ENCODE results near the gene PVALEF.

The PVALEF gene

DNA sequence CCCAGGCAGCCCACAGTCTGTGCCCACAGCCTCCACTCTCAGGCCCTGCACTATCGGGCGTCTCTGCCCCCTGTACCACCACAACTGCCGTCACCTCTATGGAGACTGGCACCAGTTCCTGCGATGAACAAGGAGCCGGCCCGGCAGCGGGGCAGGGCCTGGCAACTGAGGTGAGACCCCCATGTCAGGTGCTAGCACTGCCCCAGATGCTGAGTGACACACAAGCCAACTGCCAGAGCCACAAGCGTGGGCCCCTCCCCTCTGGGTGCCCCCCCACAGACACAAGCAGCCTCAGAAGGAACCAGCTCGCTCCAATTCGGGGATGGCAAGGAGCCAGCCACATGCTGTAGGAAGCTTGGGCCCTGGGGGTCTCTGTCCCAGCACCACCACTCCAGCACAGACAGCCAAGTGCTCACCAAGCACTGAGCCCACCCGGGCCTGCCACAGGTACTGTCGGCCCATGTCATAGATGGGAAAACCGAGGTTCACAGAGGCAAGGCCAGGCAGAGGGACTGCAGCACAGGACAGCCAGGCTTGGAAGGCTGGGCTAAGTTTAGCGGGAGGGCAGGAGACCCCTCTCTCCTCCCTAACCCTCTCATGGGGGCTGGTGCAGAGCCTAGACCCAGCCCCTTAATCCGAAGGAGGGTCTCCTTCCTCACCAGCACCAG is 1.5 kb upstream of the PVALEF start:
- TF ChIP-seq TEAD4 (IDR thresholded peaks at IDR 0.05) (no peak), FOXM1 (IDR thresholded peaks at IDR 0.05; ENCODE audit: borderline replicate concordance, low read depth) (no peak), CEBPB (IDR thresholded peaks at IDR 0.05) (no peak), MAX (IDR thresholded peaks at IDR 0.05) (no peak), TCF12 (IDR thresholded peaks at IDR 0.05; ENCODE audit: low read depth) (no peak), CREB1 (IDR thresholded peaks at IDR 0.05; ENCODE audit: low read depth) (no peak), EGR1 (IDR thresholded peaks at IDR 0.05) (no peak), TAF1 (IDR thresholded peaks at IDR 0.05; ENCODE audit: low read depth) (no peak)
- TF ChIP-seq, protein P1, sequence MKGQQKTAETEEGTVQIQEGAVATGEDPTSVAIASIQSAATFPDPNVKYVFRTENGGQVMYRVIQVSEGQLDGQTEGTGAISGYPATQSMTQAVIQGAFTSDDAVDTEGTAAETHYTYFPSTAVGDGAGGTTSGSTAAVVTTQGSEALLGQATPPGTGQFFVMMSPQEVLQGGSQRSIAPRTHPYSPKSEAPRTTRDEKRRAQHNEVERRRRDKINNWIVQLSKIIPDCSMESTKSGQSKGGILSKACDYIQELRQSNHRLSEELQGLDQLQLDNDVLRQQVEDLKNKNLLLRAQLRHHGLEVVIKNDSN (IDR thresholded peaks at IDR 0.05), result no peak

GRCh38 chr17:81164371-81165245 is 699 bp upstream of the PVALEF start:
- TF ChIP-seq FOXM1 (IDR thresholded peaks at IDR 0.05; ENCODE audit: borderline replicate concordance, low read depth), result no peak
- TF ChIP-seq TEAD4 (IDR thresholded peaks at IDR 0.05), result no peak
- TF ChIP-seq, protein P2, sequence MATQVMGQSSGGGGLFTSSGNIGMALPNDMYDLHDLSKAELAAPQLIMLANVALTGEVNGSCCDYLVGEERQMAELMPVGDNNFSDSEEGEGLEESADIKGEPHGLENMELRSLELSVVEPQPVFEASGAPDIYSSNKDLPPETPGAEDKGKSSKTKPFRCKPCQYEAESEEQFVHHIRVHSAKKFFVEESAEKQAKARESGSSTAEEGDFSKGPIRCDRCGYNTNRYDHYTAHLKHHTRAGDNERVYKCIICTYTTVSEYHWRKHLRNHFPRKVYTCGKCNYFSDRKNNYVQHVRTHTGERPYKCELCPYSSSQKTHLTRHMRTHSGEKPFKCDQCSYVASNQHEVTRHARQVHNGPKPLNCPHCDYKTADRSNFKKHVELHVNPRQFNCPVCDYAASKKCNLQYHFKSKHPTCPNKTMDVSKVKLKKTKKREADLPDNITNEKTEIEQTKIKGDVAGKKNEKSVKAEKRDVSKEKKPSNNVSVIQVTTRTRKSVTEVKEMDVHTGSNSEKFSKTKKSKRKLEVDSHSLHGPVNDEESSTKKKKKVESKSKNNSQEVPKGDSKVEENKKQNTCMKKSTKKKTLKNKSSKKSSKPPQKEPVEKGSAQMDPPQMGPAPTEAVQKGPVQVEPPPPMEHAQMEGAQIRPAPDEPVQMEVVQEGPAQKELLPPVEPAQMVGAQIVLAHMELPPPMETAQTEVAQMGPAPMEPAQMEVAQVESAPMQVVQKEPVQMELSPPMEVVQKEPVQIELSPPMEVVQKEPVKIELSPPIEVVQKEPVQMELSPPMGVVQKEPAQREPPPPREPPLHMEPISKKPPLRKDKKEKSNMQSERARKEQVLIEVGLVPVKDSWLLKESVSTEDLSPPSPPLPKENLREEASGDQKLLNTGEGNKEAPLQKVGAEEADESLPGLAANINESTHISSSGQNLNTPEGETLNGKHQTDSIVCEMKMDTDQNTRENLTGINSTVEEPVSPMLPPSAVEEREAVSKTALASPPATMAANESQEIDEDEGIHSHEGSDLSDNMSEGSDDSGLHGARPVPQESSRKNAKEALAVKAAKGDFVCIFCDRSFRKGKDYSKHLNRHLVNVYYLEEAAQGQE (IDR thresholded peaks at IDR 0.05; ENCODE audit: low read depth), result no peak
- no peak for TF ChIP-seq TAF1 (IDR thresholded peaks at IDR 0.05; ENCODE audit: low read depth)
- TF ChIP-seq EP300 (IDR thresholded peaks at IDR 0.05; ENCODE audit: borderline replicate concordance), result no peak
- TF ChIP-seq MAX (IDR thresholded peaks at IDR 0.05), result no peak
- no peak for TF ChIP-seq ZBTB7A (IDR thresholded peaks at IDR 0.05; ENCODE audit: low read depth)
- TF ChIP-seq, protein P1 (IDR thresholded peaks at IDR 0.05), result no peak
- TF ChIP-seq RAD21 (IDR thresholded peaks at IDR 0.05; ENCODE audit: low read depth), result no peak
- TF ChIP-seq YY1 (IDR thresholded peaks at IDR 0.05; ENCODE audit: low read depth), result no peak
- TF ChIP-seq CEBPB (IDR thresholded peaks at IDR 0.05), result no peak
- TF ChIP-seq NFIC (IDR thresholded peaks at IDR 0.05), result no peak
- TF ChIP-seq CREB1 (IDR thresholded peaks at IDR 0.05; ENCODE audit: low read depth), result no peak
- no peak for TF ChIP-seq TCF12 (IDR thresholded peaks at IDR 0.05; ENCODE audit: low read depth)
- TF ChIP-seq EGR1 (IDR thresholded peaks at IDR 0.05), result no peak

DNA sequence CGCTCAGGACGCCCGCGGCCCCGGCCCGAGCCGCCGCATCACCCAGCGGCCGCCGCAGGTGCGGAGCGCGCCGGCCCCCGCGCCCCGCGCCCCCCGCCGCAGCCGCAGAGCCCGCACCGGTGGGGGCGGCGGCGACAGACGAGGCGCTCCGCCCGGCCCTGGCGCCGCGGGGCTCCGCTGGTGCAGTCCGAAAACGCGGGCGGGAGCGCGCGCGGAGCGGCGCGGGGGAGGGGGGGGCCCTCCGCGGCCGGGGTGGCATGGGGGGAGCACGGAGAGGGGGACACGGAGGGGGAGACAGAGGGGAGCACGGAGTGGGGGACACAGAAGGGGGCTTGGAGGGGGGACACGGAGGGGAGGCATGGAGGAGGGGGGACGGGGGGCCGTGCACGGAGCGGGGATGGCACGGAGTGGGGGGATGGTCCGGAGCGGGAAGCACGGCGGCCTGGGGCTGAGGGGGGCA is 756 bp downstream of the PVALEF start, which contains the start of gene AATK:
AATK (minus strand) TSS at position 189 of the 460 bp plus-strand sequence. CDS start 229 bp downstream, outside the sequence.
- TF ChIP-seq EGR1 (IDR thresholded peaks at IDR 0.05) (no peak), RAD21 (IDR thresholded peaks at IDR 0.05; ENCODE audit: low read depth) (no peak), EP300 (IDR thresholded peaks at IDR 0.05; ENCODE audit: borderline replicate concordance) (no peak), TEAD4 (IDR thresholded peaks at IDR 0.05) (no peak), FOXM1 (IDR thresholded peaks at IDR 0.05; ENCODE audit: borderline replicate concordance, low read depth) (no peak), ZBTB7A (IDR thresholded peaks at IDR 0.05; ENCODE audit: low read depth) (no peak), YY1 (IDR thresholded peaks at IDR 0.05; ENCODE audit: low read depth) (no peak), CREB1 (IDR thresholded peaks at IDR 0.05; ENCODE audit: low read depth) (no peak), TAF1 (IDR thresholded peaks at IDR 0.05; ENCODE audit: low read depth) (no peak), NFIC (IDR thresholded peaks at IDR 0.05) (no peak), TCF12 (IDR thresholded peaks at IDR 0.05; ENCODE audit: low read depth) (no peak)
- TF ChIP-seq, protein P1 (IDR thresholded peaks at IDR 0.05), result no peak

DNA sequence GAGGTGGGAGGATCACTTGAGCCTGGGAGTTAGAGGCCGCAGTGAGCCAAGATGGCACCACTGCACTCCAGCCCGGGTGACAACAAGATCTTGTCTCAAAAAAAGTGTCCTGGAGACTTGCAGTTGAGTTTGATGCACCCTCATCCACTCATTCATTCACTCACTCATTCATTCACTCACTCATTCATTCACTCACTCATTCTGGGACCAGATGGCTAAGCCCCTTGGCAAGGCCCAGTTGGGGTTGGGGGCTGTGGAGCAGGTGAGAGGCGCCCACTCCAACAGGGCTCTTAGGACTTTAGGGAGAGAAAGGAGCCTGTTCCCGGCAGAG is 1.9 kb downstream of the PVALEF start:
- TF ChIP-seq FOXM1 (IDR thresholded peaks at IDR 0.05; ENCODE audit: borderline replicate concordance, low read depth) (no peak), CEBPB (IDR thresholded peaks at IDR 0.05) (no peak), ZBTB7A (IDR thresholded peaks at IDR 0.05; ENCODE audit: low read depth) (no peak), TCF12 (IDR thresholded peaks at IDR 0.05; ENCODE audit: low read depth) (no peak), NFIC (IDR thresholded peaks at IDR 0.05) (no peak), EGR1 (IDR thresholded peaks at IDR 0.05) (no peak), TAF1 (IDR thresholded peaks at IDR 0.05; ENCODE audit: low read depth) (no peak), CREB1 (IDR thresholded peaks at IDR 0.05; ENCODE audit: low read depth) (no peak), EP300 (IDR thresholded peaks at IDR 0.05; ENCODE audit: borderline replicate concordance) (no peak)
- TF ChIP-seq, protein P2 (IDR thresholded peaks at IDR 0.05; ENCODE audit: low read depth), result no peak

Measured in Ishikawa (cell line).